Putamen (tissue), 1 donor: ENCODE measurements around the gene AP2A1.
"Not testable (repeated sequence)": the region's sequence is repeated elsewhere in the genome, so short reads cannot be mapped to it uniquely, and the experiment has no call there.

Experiments
- DNase-seq: peaks from one replicate; pipeline ENCODE4 v3.0.0-alpha.2; 2016; ENCODE audit warnings: low spot score

AP2A1 gene

GRCh38 chr19:49812997-49813861 is 46.4 kb downstream of the AP2A1 start, which contains the start of gene FUZ:
Gene FUZ, minus strand, starts transcription at chr19:49813292. Its CDS starts 186 bp downstream, at chr19:49813106.
- DNase-seq, result peak; percentile 99

- DNase-seq, result no peak
These were observed 47.2 kb downstream of the AP2A1 start for GRCh38 chr19:49814010-49814409.

DNA sequence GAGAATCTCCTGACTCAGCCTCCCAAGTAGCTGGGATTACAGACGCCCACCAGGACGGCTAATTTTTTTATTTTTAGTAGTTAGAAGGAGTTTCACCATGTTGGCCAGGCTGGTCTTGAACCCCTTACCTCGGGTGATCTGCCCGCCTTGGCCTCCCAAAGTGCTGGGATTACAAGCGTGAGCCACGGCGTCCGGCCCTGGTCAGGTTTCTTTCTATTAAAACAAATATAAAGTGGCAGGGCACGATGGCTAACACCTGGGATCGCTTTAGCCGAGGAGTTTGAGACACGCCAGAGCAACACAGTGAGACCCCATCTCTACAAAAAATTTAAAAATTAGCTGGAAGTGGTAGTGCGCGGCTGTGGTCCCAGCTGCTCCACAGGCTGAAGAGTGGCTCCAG is 49.8 kb downstream of the AP2A1 start:
- DNase-seq, result no peak

- peak; percentile 87 for DNase-seq
These were observed 51.3 kb downstream of the AP2A1 start, which contains the start of gene MED25 for GRCh38 chr19:49817964-49818648. Gene MED25, plus strand, starts transcription at chr19:49818289. Its CDS starts 53 bp downstream, at chr19:49818342.

DNA sequence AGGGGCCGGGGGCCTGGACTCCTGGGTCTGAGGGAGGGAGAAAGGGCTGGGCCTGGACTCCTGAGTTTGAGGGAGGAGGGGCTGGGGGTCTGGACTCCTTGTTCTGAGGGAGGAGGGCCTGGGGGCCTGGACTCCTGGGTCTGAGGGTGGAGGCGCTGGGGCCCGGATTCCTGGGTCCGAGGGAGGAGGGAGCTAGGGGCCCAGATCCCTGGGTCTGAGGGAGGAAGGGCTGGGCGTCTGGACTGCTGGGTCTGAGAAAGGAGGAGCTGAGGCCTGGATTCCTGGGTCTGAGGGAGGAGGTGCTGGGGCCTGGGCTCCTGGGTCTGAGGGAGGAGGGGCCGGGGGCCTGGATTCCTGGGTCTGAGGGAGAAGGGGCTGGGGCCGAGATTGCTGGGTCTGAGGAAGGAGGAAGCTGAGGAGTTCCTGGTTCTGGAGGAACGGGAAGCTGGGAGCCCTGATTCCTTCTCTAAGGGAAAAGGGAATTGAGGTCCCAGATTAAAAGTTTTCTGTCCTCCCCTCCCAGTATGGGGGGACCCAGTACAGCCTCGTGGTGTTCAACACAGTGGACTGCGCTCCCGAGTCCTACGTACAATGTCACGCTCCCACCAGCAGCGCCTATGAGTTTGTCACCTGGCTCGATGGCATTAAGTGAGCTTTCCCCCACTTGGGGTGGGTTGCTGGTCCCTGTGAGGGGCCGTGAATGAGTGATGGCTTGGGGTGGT is 52.0 kb downstream of the AP2A1 start:
- no peak for DNase-seq

DNA sequence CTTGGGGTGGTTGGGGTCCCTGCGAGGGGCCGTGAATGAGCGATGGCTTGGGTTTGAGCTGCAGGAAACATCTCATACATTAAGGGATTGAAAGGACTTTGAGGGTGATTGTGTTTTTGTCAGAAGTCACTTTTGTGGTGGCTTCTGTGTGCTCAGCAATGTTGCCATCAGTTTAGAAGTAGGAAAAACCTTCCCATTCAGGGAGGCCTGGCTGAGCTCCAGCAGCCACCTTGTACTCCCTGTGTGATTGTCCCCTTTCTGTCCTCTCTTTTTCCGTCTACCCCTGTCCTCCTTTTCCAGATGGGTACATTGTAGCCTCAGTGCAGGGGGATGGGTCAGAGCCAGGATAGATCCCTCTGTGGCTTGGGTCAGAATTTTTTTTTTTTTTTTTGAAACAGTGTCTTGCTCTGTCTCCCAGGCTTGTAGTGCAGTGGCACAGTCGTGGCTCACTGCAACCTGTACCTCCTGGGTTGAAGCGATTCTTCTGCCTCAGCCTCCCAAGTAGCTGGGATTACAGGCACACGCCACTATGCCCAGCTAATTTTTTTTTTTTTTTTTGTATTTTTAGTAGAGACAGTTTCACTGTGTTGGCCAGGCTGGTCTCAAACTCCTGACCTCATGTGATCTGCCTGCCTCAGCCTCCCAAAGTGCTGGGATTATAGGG is 52.8 kb downstream of the AP2A1 start:
- DNase-seq, result not testable (repeated sequence)

DNA sequence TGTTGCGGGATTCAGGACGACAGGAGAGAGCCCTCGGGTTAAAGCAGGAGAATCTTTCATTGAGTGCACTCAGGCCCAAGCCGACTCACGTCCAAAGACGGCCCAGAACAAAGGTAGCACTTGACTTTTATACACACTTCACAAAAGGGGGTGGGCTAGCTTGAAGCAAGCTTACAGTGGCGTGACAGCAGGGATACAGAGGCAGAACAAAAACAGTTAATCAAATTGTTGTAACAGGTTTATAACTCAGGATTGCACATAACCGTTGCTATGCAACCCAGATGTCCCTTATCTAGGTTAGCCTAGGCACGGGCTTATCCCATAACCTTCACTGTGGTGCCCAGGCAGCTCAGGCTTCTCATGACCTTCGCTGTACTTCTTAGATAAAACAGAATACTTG is 53.3 kb downstream of the AP2A1 start:
- no peak for DNase-seq

DNA sequence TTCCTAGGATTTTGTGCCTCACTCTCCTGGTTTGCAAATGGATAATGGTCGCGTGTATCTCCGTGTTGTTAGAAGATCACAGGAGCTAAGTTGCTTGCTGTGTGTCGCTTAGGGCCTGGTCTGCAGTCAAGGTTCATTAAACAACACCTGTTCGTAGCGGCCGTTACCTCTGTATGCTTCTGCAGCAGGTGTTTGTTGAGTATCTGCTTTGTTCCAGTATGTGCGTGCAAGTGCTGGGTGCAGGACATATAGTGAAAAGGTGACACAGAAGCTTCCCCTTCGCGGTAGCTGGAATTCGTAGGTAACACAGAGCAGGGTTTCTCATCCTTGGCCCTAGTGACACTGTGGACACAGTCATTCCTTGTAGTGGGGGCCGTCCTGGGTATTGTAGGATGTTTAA is 56.7 kb downstream of the AP2A1 start:
- no peak for DNase-seq

DNA sequence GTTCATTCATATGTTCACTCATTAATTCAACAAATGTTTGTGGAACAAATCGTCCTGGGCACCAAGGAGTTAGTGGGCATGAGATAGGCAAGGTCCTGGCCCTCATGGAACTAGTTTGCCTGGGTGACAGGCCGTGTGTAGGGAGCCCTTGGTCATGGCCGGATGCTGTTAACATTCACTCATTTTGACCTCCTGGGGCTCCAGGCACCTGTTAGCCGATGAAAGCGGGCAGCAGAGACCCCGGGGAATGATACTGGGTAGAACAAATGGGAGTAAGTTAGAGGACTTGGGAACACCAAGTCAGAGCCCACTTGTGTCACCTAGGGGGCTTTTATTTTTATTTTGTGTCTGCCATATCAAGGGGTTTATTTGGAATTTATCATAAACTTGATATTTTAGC is 57.9 kb downstream of the AP2A1 start:
- no peak for DNase-seq

DNA sequence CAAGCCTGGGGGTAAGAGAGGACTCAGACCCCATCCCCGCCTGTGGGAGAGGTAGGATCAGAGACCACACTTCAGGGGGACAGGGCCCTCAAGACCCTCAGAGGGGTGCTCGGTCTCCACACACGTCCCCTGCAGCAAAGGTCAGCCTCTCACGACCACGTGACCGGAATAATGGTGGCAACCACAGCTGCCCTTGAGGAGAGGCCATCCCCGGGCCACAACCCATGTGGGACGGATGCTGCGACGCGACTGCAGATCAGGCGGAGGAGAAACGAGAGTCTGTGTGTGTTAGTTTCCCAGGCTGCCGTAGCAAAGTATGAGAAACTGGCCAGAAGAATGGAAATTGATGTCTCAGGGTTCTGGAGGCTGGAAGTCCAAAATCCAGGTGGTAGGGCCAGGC is 60.2 kb downstream of the AP2A1 start:
- no peak for DNase-seq

DNA sequence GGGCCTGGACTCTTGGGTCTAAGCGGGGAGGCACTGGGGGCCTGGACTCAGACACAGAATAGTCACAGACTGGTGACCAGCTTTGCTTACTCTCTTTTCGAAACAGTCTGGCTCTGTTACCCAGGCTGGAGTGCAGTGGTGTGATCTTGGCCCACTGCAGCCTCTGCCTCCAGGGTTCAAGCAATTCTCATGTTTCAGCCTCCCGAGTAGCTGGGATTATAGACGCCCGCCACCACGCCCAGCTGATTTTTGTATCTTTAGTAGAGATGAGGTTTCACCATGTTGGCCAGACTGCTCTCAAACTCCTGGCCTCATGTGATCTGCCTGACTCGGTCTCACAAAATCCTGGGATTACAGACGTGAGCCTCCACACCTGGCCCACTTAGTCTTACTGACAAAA is 62.4 kb downstream of the AP2A1 start:
- no peak for DNase-seq

DNA sequence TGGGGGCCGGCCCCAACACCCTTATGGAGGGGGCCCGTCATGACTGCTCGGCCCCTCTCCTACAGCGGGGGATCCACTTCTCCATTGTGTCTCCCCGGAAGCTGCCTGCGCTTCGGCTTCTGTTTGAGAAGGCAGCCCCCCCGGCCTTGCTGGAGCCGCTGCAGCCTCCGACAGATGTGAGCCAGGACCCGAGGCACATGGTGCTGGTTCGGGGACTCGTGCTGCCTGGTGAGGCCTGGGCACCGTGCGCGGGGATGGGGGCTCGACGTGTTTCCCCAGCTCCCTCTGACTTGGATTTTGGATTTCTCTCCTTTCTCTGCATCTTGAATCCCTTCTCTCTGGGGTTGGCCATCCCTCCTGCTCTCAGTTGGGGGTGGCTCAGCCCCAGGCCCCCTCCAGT is 62.9 kb downstream of the AP2A1 start:
- DNase-seq, result no peak

DNA sequence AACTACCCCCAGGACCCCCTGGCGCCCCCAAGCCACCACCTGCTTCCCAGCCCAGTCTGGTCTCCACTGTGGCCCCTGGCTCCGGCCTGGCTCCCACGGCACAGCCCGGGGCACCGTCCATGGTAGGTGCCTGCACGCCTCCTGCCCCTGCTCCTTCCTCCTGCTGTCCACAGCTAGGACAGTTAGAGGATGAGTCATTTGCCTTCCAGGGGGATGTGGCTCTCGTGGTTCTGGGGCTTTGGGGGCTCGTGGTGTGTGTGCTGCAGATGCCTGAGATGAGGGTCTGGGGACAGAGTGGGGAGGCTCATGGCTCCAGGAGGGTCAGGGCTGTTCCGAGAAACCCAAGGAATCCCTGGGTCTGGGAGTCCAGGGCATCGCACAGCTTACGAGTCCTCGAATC is 64.0 kb downstream of the AP2A1 start:
- no peak for DNase-seq

GRCh38 chr19:49831592-49831991 is 64.8 kb downstream of the AP2A1 start:
- DNase-seq, result no peak

GRCh38 chr19:49832556-49832955 is 65.8 kb downstream of the AP2A1 start:
- DNase-seq, result no peak

GRCh38 chr19:49833599-49833998 is 66.8 kb downstream of the AP2A1 start:
- DNase-seq, result no peak

DNA sequence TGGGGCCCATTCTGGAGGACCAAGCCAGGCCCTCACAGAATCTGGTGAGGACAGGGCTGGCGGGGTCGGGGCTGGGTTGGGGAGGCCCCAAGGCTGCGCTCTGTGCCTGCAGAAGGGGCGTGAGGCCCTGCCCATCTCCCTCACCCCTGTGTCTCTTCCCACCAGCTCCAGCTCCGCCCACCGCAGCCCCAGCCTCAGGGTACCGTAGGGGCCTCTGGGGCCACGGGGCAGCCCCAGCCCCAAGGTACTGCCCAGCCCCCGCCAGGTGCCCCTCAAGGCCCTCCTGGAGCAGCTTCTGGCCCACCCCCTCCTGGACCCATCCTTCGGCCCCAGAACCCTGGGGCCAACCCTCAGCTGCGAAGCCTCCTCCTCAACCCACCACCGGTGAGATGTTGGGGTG is 68.8 kb downstream of the AP2A1 start:
- DNase-seq, result no peak

- no peak for DNase-seq
These were observed 69.6 kb downstream of the AP2A1 start for GRCh38 chr19:49836176-49837008.

GRCh38 chr19:49837009-49837310 is 70.2 kb downstream of the AP2A1 start:
- DNase-seq, result no peak

GRCh38 chr19:49837425-49837824 is 70.6 kb downstream of the AP2A1 start:
- no peak for DNase-seq

DNA sequence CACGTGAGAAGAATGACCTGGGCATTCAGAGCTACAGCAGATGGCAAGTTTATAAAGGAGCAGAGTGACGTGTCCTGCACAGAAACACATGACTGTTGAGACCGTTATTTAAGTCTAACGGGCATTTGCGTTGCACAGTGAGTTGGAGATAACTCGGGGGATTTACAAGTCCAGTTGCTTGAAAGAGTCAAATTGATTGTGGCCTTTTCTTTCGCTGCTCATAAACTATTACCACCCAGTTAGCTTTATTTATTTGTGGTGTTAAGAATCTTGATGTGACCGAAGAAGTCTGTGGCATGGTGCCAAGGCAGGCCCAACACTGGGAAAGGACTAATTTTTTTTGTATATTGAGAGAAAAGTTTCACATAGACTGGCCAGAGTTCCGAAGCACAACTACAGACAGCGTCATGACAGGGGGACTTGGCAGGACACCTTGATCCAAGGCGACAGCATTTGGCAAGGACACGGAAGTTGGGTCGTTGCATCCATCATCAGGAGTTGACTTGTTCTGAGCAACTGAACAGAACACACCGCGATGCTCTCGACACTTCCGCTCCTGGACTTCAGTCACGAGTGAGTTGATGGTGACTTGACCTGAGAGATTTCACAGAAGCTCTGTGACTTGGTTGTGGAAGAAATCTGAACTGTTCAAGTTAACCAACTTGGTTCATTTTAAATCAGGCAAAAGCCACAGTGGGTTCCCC is 72.2 kb downstream of the AP2A1 start:
- no peak for DNase-seq
